K562 (cell line): Measurements from ENCODE around the gene ZDHHC8. TPM values are rescaled to one million over a fixed set of nuclear protein-coding genes. Genes with fewer than 3 reads are reported as not detected.

Experiments used
- COPS2 ChIP-seq: fragments of 450-650 bp; conservative IDR thresholded peaks from 2 replicates; pipeline ENCODE4 v1.6.1; 2016; ENCODE audit warnings: mild to moderate bottlenecking, moderate library complexity
- ELF2 ChIP-seq: fragments of 250-450 bp; sonication (Bioruptor Pico); IDR thresholded peaks from 2 replicates; pipeline ENCODE4 v1.5.0; 2021; ENCODE audit warnings: mild to moderate bottlenecking
- ELF4 ChIP-seq: fragments of 450-650 bp; formaldehyde crosslinking; IDR thresholded peaks from 2 replicates; pipeline ENCODE4 v1.4.0; 2022; ENCODE audit warnings: missing genetic modification characterization
- FOXO4 ChIP-seq: fragments of 450-650 bp; formaldehyde crosslinking; IDR thresholded peaks from 2 replicates; pipeline ENCODE4 v1.4.0; 2020; ENCODE audit warnings: mild to moderate bottlenecking, moderate library complexity
- HMGXB4 ChIP-seq: sonication (generic); formaldehyde crosslinking; IDR thresholded peaks from 2 replicates; pipeline ENCODE4 v1.8.1; 2023; ENCODE audit warnings: mild to moderate bottlenecking, missing genetic modification reagents
- IRF2 ChIP-seq: sonication (generic); formaldehyde crosslinking; IDR thresholded peaks from 2 replicates; pipeline ENCODE4 v1.8.1; 2022; ENCODE audit warnings: mild to moderate bottlenecking, missing genetic modification reagents
- KHSRP ChIP-seq: fragments of 450-650 bp; IDR thresholded peaks from 2 replicates; pipeline ENCODE4 v1.6.1; 2017
- PHB ChIP-seq: fragments of 250-450 bp; sonication (Bioruptor Pico); IDR thresholded peaks from 2 replicates; pipeline ENCODE4 v1.5.0; 2021
- THAP12 ChIP-seq: fragments of 250-450 bp; sonication (Bioruptor Pico); IDR thresholded peaks from 2 replicates; pipeline ENCODE4 v1.9.0; 2021; ENCODE audit warnings: mild to moderate bottlenecking, inconsistent platforms
- ZBTB2 ChIP-seq: fragments of 450-650 bp; IDR thresholded peaks from 2 replicates; pipeline ENCODE4 v1.6.1; 2016; ENCODE audit warnings: antibody characterized with exemption
- ZFPM2 ChIP-seq: fragments of 250-450 bp; sonication (Bioruptor Pico); IDR thresholded peaks from 2 replicates; pipeline ENCODE4 v1.5.1; 2022; ENCODE audit warnings: mild to moderate bottlenecking
- ZNF3 ChIP-seq: fragments of 250-450 bp; sonication (Bioruptor Pico); IDR thresholded peaks from 2 replicates; pipeline ENCODE4 v1.5.0; 2021; ENCODE audit warnings: mild to moderate bottlenecking, moderate library complexity
- ZNF324 ChIP-seq: fragments of 250-450 bp; sonication (Bioruptor Pico); IDR thresholded peaks from 2 replicates; pipeline ENCODE4 v1.4.0; 2020; ENCODE audit warnings: mild to moderate bottlenecking
- ZNF583 ChIP-seq: fragments of 250-450 bp; sonication (Bioruptor Pico); IDR thresholded peaks from 2 replicates; pipeline ENCODE4 v1.4.0; 2020
- polyA plus RNA-seq, 8 experiments: library from polyadenylated mRNA; depleted of rRNA in 4 of 8; stranded (reverse) in 5 of 8; unstranded in 3 of 8; fragments of >200 nt; fragmentation: Nextera tagmentation in 2 of 8; fragmentation: Illumina TruSeq in 1 of 8; extraction: Ambion mirVana in 2 of 8; extraction: Trizol in 1 of 8; gene quantifications; 2 replicates each; pipeline versions ENCODE4 v1.2.1 to v1.2.3, GENCODE V29; 2011 to 2014; ENCODE audit warnings: inconsistent platforms in 1 of 8, missing spikeins in 1 of 8
- total RNA-seq, 7 experiments: library from RNA; depleted of rRNA in 6 of 7; stranded (reverse); fragments of >200 nt in 6 of 7; fragmentation: Illumina TruSeq in 2 of 7; extraction: Trizol in 2 of 7; gene quantifications; 2 replicates each; pipeline versions ENCODE4 v1.2.1 to v1.2.3, GENCODE V29; 2011 to 2021; ENCODE audit warnings: low replicate concordance in 1 of 7
- TF ChIP-seq, protein P1 (sequence below), 2 experiments: fragments of 450-650 bp in 1 of 2; sonication (generic) in 1 of 2; formaldehyde crosslinking; conservative IDR thresholded peaks; 2 replicates each; pipeline versions ENCODE4 v1.4.0 to v1.8.1; 2020 to 2022; ENCODE audit warnings: mild to moderate bottlenecking in 1 of 2, missing genetic modification reagents in 1 of 2

ZDHHC8 gene
- total and polyA plus RNA-seq, 9 of the 15 experiments (the other 6 are each of a cell fraction or from before 2014, with no cell fraction given) = 0.04 to 109 (median 16.4) TPM

DNA sequence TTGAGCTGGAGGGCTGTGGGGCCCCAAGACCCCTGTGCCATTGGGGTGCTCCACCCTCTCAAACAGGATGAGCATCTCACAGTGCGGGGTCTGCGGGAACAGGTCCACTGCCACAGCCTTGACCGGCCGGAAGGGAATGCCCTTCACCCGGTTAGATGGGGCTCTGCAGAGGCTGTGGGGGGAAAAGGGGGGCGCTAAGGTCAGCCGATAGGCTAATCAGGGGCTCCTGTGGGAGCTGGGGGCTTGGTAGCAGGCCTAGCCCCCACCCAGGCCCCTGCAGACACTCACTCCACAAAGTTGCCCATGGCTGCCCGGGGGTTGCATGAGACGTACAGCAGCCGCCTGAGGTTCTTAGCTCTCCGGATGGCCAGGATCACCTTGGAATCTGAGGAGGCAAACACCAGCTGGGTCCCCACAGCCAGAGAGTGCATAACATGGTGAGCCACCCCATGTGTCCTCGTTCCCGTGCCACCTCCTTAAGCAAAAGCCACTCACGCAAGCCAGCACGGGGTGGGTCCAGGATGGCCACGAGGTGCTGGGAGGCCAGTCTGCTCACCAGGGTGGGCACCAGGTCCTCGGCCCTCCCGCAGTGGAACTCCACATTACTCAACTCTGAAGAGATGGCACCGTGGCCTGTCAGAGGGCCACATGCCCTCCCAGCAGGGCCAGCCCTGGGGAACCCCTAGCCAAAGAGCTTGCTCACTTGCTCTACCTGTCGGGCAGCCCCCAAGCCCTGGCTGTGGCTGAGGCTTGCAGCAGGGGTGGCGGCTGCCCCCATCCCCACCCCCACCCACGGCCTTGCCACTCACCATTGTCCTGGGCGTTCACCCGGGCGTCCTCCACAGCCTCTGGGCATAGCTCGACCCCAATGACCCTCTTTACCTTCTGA, 18.7 kb upstream of the ZDHHC8 start (continued):
- TF ChIP-seq, protein P1, sequence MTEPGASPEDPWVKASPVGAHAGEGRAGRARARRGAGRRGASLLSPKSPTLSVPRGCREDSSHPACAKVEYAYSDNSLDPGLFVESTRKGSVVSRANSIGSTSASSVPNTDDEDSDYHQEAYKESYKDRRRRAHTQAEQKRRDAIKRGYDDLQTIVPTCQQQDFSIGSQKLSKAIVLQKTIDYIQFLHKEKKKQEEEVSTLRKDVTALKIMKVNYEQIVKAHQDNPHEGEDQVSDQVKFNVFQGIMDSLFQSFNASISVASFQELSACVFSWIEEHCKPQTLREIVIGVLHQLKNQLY (CRISPR knock-in tag; conservative IDR thresholded peaks at IDR 0.05) = peak in 1 of 2 experiments; percentile 90; a peak in 2 of 4 replicates
- TF ChIP-seq HMGXB4 (peak; percentile 29; the same call in 1 of the 2 replicates), FOXO4 (peak; percentile 18; the same call in 1 of the 2 replicates), ELF4 (CRISPR knock-in tag) (peak; percentile 39; the same call in 1 of the 2 replicates), PHB (CRISPR knock-in tag) (0 out of 2 replicates have a peak, but pooled peaks have one; percentile 3), COPS2 (no peak), ZNF583 (CRISPR knock-in tag) (no peak), THAP12 (CRISPR knock-in tag) (peak; percentile 60), ZFPM2 (CRISPR knock-in tag) (peak; percentile 62; the same call in 1 of the 2 replicates), ELF2 (CRISPR knock-in tag) (peak; percentile 34; the same call in 1 of the 2 replicates), ZBTB2 (no peak), IRF2 (CRISPR knock-in tag) (no peak), ZNF324 (CRISPR knock-in tag) (0 out of 2 replicates have a peak, but pooled peaks have one; percentile 0), ZNF3 (CRISPR knock-in tag) (no peak), KHSRP (no peak)
